ENCODE measurements around the gene MZF1. TPM values are rescaled to one million over a fixed set of nuclear protein-coding genes. Genes with fewer than 3 reads are reported as not detected.
A peak's percentile ranks its signal among the peaks of the same experiment; 100 is the strongest.

Gene MZF1
- total RNA-seq, 1 donor from 2014 or later: 17.4 TPM

GRCh38 chr19:58548859-58549663 is 24.1 kb downstream of the MZF1 start:
- FAIRE-seq: no peak
- H3K27ac Mint-ChIP-seq (ENCODE audit: unreplicated experiment): no peak overlapping the region

GRCh38 chr19:58547323-58548312 is 25.5 kb downstream of the MZF1 start:
- peaks cover 74% of the 10 kb centered on the region for H3K79me2 ChIP-seq (ENCODE audit: insufficient read depth, low read length)

More at GRCh38 chr19:58548859-58549663, 24.1 kb downstream of the MZF1 start:
- Histone ChIP-seq H3K4me1 (ENCODE audit: insufficient read depth, low read length) (peaks cover 20% of the 10 kb centered on the region), H3K36me3 (ENCODE audit: insufficient read depth, low read length) (peaks cover 56% of the 10 kb centered on the region), H3K9me3 (ENCODE audit: insufficient read depth, low read depth, low read length) (no peaks in the 10 kb centered on the region), H3K27ac (ENCODE audit: low read depth, low read length) (no peak overlapping the region), H3K9ac (ENCODE audit: low read length) (no peak overlapping the region), H2AFZ (ENCODE audit: low read depth, low read length) (no peak overlapping the region), H3K4me3 (ENCODE audit: insufficient read depth, low read depth, low read length) (no peak overlapping the region), H4K20me1 (ENCODE audit: insufficient read depth, low read length) (peaks cover 79% of the 10 kb centered on the region), H3K4me2 (ENCODE audit: low read length) (no peak overlapping the region), H3K79me2 (ENCODE audit: insufficient read depth, low read length) (peaks cover 88% of the 10 kb centered on the region), H3K27me3 (ENCODE audit: insufficient read depth, low read length) (no peaks in the 10 kb centered on the region)
- Mint-ChIP-seq H3K4me3 (ENCODE audit: unreplicated experiment) (no peak overlapping the region), H3K9me3 (ENCODE audit: unreplicated experiment) (no peaks in the 10 kb centered on the region), H3K27me3 (ENCODE audit: low read depth, unreplicated experiment) (no peaks in the 10 kb centered on the region), H3K4me1 (ENCODE audit: low read depth, unreplicated experiment) (peaks cover 23% of the 10 kb centered on the region), H3K36me3 (ENCODE audit: low read depth, unreplicated experiment) (peaks cover 32% of the 10 kb centered on the region)
- no peak for DNase-seq (ENCODE audit: low read depth)
- TF ChIP-seq EZH2 (IDR thresholded peaks at IDR 0.05; ENCODE audit: insufficient read depth, low read length) (no peak), CTCF (IDR thresholded peaks at IDR 0.05; ENCODE audit: insufficient read depth, low read depth, low read length) (no peak)

More at GRCh38 chr19:58547323-58548312, 25.5 kb downstream of the MZF1 start:
- Histone ChIP-seq H3K27ac (ENCODE audit: low read depth, low read length) (no peak overlapping the region), H3K9ac (ENCODE audit: low read length) (peak overlapping the region; percentile 1), H3K4me1 (ENCODE audit: insufficient read depth, low read length) (peaks cover 16% of the 10 kb centered on the region), H4K20me1 (ENCODE audit: insufficient read depth, low read length) (peaks cover 79% of the 10 kb centered on the region), H3K4me3 (ENCODE audit: insufficient read depth, low read depth, low read length) (no peak overlapping the region), H3K27me3 (ENCODE audit: insufficient read depth, low read length) (peaks cover 1% of the 10 kb centered on the region), H3K36me3 (ENCODE audit: insufficient read depth, low read length) (peaks cover 54% of the 10 kb centered on the region), H2AFZ (ENCODE audit: low read depth, low read length) (no peak overlapping the region), H3K4me2 (ENCODE audit: low read length) (peak overlapping the region; percentile 98), H3K9me3 (ENCODE audit: insufficient read depth, low read depth, low read length) (no peaks in the 10 kb centered on the region)
- H3K36me3 Mint-ChIP-seq (ENCODE audit: low read depth, unreplicated experiment): peaks cover 25% of the 10 kb centered on the region
- no peak for FAIRE-seq
- no peak for TF ChIP-seq EZH2 (IDR thresholded peaks at IDR 0.05; ENCODE audit: insufficient read depth, low read length)
- TF ChIP-seq CTCF (IDR thresholded peaks at IDR 0.05; ENCODE audit: insufficient read depth, low read depth, low read length): no peak
- peak overlapping the region; percentile 98 for H3K4me3 Mint-ChIP-seq (ENCODE audit: unreplicated experiment)
- H3K4me1 Mint-ChIP-seq (ENCODE audit: low read depth, unreplicated experiment): peaks cover 17% of the 10 kb centered on the region
- peaks cover 2% of the 10 kb centered on the region for H3K27me3 Mint-ChIP-seq (ENCODE audit: low read depth, unreplicated experiment)
- no peak overlapping the region for H3K27ac Mint-ChIP-seq (ENCODE audit: unreplicated experiment)
- no peak for DNase-seq (ENCODE audit: low read depth)
- H3K9me3 Mint-ChIP-seq (ENCODE audit: unreplicated experiment): peaks cover 2% of the 10 kb centered on the region
